GM19372 (cell line): ENCODE data around the gene MEIS2.

Source experiments
- ATAC-seq: cut with Tn5 transposase; IDR thresholded peaks from one replicate; pipeline ENCODE4 v1.9.1; 2021; ENCODE audit warnings: mild to moderate bottlenecking, low read depth, moderate library complexity; ENCODE audit not compliant: unreplicated experiment

MEIS2 gene

DNA sequence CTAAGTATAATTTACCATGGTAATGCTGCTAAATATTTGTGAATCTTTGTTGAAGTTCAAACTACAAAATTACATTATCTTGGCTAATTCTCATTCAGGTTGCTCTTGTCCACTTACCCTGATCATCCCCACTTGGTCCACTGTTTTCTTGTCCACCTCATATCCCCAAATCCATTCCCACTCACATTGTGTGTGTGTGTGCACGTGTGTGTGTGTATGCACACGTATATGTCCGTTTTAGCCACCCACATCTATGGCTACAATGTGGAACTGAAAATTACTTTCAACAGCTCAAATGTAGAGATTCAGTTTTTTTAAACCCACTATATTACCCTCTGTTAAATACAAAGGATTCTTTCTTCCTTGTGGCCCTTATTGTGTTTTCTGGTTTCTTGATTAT is 15.2 kb upstream of the MEIS2 start:
- no peak for ATAC-seq

GRCh38 chr15:37112971-37113670 is 12.8 kb upstream of the MEIS2 start:
- ATAC-seq = no peak

DNA sequence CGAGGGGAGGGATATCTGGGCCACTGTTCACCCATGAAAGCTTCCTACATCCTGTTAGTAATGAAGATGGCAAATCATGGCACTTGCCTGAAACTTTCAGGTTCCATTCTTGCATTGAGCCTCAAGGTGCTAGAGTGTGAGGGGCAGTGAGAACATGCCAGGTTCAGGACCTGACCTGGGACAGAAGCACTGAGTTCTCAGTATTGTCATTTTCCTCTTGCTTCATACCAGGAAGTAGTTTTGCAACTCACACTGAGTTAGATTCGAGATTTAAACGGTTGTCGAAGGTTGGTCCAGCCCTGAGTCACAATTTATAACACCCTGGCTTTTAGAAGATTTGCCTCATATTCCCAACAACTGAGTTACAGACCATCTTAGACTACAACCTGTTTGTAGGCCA is 11.8 kb upstream of the MEIS2 start:
- ATAC-seq = no peak

- no peak for ATAC-seq
These were observed 11.0 kb upstream of the MEIS2 start for GRCh38 chr15:37111427-37111717.

GRCh38 chr15:37109872-37110572 is 9.7 kb upstream of the MEIS2 start:
- no peak for ATAC-seq

- ATAC-seq = no peak
These were observed 9.0 kb upstream of the MEIS2 start for GRCh38 chr15:37109168-37109871.

GRCh38 chr15:37108381-37109167 is 8.2 kb upstream of the MEIS2 start:
- no peak for ATAC-seq

GRCh38 chr15:37107744-37108380 is 7.5 kb upstream of the MEIS2 start:
- no peak for ATAC-seq

GRCh38 chr15:37107071-37107743 is 6.9 kb upstream of the MEIS2 start:
- ATAC-seq = no peak

DNA sequence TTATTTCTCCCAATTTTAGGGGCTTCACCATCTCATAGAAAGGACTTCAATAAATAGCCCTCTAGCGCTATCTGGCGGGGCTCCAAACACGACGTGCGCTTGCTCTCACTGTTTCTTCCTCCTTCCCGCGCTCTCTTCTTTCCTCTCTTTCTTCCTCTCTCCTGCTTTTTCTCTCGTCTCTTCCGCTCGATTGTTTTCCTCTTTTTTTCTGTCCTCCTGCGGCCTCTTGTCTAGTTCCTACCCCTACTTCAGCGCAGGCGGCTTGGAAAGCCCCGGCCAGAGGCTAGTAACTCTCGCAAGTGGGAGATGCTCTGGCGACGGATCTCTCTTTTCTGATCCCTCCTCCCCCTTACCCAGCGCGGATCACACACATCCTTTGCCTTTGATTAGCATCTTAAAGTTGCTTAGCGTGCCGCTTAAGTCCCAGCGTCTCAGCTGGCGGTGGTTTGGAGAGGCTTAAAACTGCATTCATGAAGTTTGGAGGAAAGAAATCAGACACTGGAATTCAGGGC is 6.2 kb upstream of the MEIS2 start:
- no peak for ATAC-seq

DNA sequence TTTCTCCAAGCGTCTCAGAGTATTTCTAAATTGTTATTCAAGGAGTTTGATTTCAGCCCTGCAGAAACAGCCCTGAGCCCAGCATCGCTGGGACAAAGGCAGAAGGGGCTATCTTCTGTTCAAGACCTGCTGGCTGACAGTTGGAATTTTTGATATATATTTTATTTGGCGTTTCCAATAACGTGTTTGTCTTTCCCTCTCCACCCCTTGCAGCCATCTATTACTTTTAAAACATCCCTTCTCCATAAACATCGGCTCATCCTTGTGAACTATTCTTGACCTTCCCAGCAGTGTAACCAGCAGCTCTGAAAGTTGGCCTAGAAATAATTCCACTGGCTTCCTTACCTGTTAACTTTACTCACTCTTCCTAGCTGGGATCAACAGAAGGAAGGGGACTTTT is 5.5 kb upstream of the MEIS2 start:
- no peak for ATAC-seq

GRCh38 chr15:37105029-37105428 is 4.7 kb upstream of the MEIS2 start:
- no peak for ATAC-seq

- ATAC-seq = no peak
These were observed 4.2 kb upstream of the MEIS2 start for GRCh38 chr15:37104424-37104981.

DNA sequence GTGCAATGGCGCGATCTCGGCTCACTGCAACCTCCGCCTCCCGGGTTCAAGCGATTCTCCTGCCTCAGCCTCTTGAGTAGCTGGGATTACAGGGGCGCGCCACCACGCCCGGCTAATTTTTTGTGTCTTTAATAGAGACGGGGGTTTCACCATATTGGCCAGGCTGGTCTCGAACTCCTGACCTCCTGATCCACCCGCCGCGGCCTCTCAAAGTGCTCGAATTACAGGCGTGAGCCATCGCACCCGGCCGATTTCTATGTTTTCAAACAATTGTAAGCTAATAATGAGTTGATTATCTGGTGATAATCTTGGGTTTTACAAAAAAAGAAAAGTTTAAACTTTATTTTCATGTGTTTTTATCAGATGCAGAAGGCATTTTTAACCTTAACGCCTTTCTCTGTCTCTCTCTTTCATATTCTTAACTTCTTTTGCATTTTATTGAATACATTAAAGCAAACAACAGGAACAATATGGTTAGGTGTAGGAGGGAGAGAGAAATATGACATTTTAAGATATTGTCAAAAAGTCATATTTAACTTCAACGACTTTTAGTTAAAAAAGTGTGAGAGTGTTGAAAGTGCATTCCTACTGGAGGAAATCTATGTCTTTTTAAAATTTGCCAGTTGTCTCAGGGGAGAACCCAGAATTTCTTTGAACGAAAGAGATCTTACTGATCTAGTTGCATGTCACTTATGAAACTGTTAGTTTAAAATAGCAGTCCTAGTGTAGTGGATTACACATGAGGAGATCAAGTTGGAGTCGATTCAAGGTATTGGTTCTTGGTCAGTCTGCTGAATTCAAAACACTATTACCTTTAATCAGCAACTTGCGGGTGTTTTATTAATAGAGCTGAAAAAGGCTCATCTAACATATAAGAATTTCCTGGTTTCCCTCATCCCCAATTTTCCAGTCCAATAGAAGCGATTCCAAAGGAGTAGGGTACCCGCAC is 3.4 kb upstream of the MEIS2 start:
- ATAC-seq = no peak

- no peak for ATAC-seq
These were observed 2.8 kb upstream of the MEIS2 start for GRCh38 chr15:37103163-37103435.

DNA sequence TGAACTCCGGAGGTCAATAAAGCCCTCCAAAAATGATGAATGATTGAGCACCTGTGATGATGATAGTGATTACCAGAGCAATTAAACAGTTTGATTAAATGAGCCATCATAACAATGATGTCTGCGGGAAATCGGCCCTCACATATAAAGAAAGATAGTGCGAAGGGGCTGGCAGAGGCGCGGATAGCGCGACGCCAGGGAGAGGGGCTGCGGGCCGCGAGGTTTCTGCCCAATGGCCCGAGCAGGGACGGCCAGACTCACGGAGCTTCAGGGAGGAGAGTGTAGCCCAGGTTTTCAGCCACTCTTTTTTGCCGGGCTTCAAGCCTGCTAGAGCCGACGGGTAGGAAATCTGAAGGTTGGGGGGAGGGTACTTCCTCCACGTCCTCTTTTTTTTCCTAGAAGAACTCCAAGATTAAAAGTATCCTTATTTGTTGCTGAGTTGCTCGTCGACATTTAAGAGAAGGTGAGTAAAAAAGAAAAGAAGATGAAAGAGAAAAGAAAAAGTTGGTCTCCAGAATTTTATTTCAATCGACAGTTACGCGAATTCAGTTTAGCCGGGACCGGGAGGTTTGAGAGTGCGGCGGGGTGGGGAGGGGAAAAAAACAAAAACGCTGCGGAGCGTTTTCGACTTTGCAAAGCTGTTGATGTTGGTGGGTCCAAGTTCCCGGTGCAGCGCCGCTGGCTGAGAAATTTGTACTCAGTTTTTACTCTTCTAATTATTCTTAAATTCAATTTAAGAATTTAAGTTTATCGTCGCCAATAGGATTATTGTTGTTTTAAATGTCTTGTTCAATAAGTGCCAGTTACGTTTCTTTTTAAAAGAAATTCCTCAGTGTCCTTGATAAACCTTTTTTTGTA is 2.2 kb upstream of the MEIS2 start:
- no peak for ATAC-seq

GRCh38 chr15:37101980-37102304 is 1.6 kb upstream of the MEIS2 start:
- ATAC-seq = no peak

- no peak for ATAC-seq
These were observed 542 bp upstream of the MEIS2 start for GRCh38 chr15:37100966-37101215.
